ENCODE measurements around the gene HS6ST1.

- no peak for TF ChIP-seq CTCF (IDR thresholded peaks at IDR 0.05)
- TF ChIP-seq POLR2A (IDR thresholded peaks at IDR 0.05), result no peak
Measured at GRCh38 chr2:128320192-128320905, 1.7 kb upstream of the HS6ST1 start.
